GM12878 (cell line): Measurements from ENCODE around the gene CEP250. TPM values are rescaled to one million over a fixed set of nuclear protein-coding genes. Genes with fewer than 3 reads are reported as not detected.

Source experiments
- ATAC-seq: fragments of 200-7000 bp; cut with Tn5 transposase; 3 replicates; pipeline ENCODE4 v1.9.1; 2020; ENCODE audit warnings: mild to moderate bottlenecking, moderate library complexity
- BruUV-seq: library from RNA; stranded (reverse); fragments of 400-500 nt; replicated peaks from 2 replicates; lab custom pipeline; 2021; lab: Mats Ljungman, UMichigan
- CTCF ChIA-PET: fragments of 300-600 bp; sonication (Branson Sonifier 250); formaldehyde crosslinking; extraction: SDS; loops from one replicate; lab custom pipeline; 2021; ENCODE audit warnings: inconsistent platforms; lab: Yijun Ruan, JAX
- POLR2A ChIA-PET: fragments of 350-600 bp; formaldehyde crosslinking; extraction: SDS; loops from one replicate; lab custom pipeline; 2021; ENCODE audit warnings: inconsistent platforms; lab: Charles Lee
- RAD21 ChIA-PET: fragments of 300-600 bp; sonication (Branson Sonifier 250); formaldehyde crosslinking; loops from one replicate; lab custom pipeline; 2023; ENCODE audit warnings: antibody characterized with exemption; ENCODE audit not compliant: unreplicated experiment; lab: Charles Lee
- SMC1A ChIA-PET: fragments of 300-600 bp; sonication (Branson Sonifier 250); formaldehyde crosslinking; loops from one replicate; lab custom pipeline; 2023; ENCODE audit not compliant: unreplicated experiment, uncharacterized antibody; lab: Charles Lee
- DNase-seq: peaks from one replicate; pipeline ENCODE4 v3.0.0-alpha.2; 2011; ENCODE audit warnings: low read depth, low spot score
- FAIRE-seq: peaks from 3 replicates; lab custom pipeline; 2011; peaks lifted over from hg19 to GRCh38; lab: Jason Lieb, UNC
- H2AFZ ChIP-seq: 2 replicates; pipeline ENCODE4 v1.6.0; 2011; ENCODE audit warnings: low read depth, low read length, control low read depth; ENCODE audit not compliant: control insufficient read depth
- H3K27ac ChIP-seq: 2 replicates; pipeline ENCODE4 v1.5.1; 2011; ENCODE audit warnings: control low read depth; ENCODE audit not compliant: control insufficient read depth, insufficient read depth
- H3K27me3 ChIP-seq, 2 experiments: replicated peaks in 1 of 2; 2 replicates each; pipeline versions ENCODE4 v1.6.0 to v1.6.1; 2011; ENCODE audit warnings: low read length in 1 of 2; ENCODE audit not compliant: control insufficient read depth in 2 of 2, insufficient read depth in 2 of 2
- H3K36me3 ChIP-seq, 2 experiments: 2 replicates each; pipeline ENCODE4 v1.5.1; 2011; ENCODE audit warnings: low read length in 1 of 2; ENCODE audit not compliant: control insufficient read depth in 2 of 2, insufficient read depth in 2 of 2
- H3K4me1 ChIP-seq: 2 replicates; pipeline ENCODE4 v1.6.1; 2011; ENCODE audit warnings: mild to moderate bottlenecking, low read length, moderate library complexity, mixed read lengths; ENCODE audit not compliant: control insufficient read depth, insufficient read depth
- H3K4me2 ChIP-seq: 2 replicates; pipeline ENCODE4 v1.6.0; 2011; ENCODE audit warnings: control low read depth; ENCODE audit not compliant: control insufficient read depth, insufficient read depth
- H3K4me3 ChIP-seq: fragments of 200-600 bp; sonication (generic); 2 replicates; pipeline ENCODE4 v1.5.1; 2016
- H3K79me2 ChIP-seq: 2 replicates; pipeline ENCODE4 v1.6.0; 2011; ENCODE audit warnings: low read length; ENCODE audit not compliant: control insufficient read depth, insufficient read depth
- H3K9ac ChIP-seq: 2 replicates; pipeline ENCODE4 v1.8.0; 2011; ENCODE audit warnings: low read length, control low read depth, mixed read lengths; ENCODE audit not compliant: control insufficient read depth, insufficient read depth
- H3K9me3 ChIP-seq: replicated peaks from 3 replicates; pipeline ENCODE4 v1.5.1; 2011; ENCODE audit warnings: mild to moderate bottlenecking, low read length; ENCODE audit not compliant: control insufficient read depth, insufficient read depth
- H4K20me1 ChIP-seq: 2 replicates; pipeline ENCODE4 v1.6.0; 2011; ENCODE audit not compliant: control insufficient read depth, insufficient read depth
- ATF3 ChIP-seq: IDR thresholded peaks from 2 replicates; pipeline ENCODE4 v1.6.1; 2011; ENCODE audit warnings: low read depth, mild to moderate bottlenecking, low read length, moderate library complexity, borderline replicate concordance; ENCODE audit errors: extremely low read depth
- CBX3 ChIP-seq: fragments of 200-600 bp; sonication (generic); IDR thresholded peaks from 2 replicates; pipeline ENCODE4 v1.6.1; 2016; ENCODE audit warnings: low read depth, borderline replicate concordance
- CREB1 ChIP-seq: IDR thresholded peaks from 2 replicates; pipeline ENCODE4 v1.6.1; 2012; ENCODE audit warnings: low read depth, mild to moderate bottlenecking, inconsistent platforms
- EGR1 ChIP-seq, 2 experiments: IDR thresholded peaks; 1 replicate in 1 of 2; 2 replicates in 1 of 2; pipeline ENCODE4 v1.6.1; 2011 to 2012; ENCODE audit warnings: low read depth in 2 of 2, low read length in 2 of 2, borderline replicate concordance in 1 of 2, mild to moderate bottlenecking in 1 of 2, moderate library complexity in 1 of 2
- EZH2 ChIP-seq: IDR thresholded peaks from 2 replicates; pipeline ENCODE4 v1.6.1; 2012; ENCODE audit warnings: low read depth, mild to moderate bottlenecking, control low read depth, inconsistent platforms, low read length, borderline replicate concordance; ENCODE audit not compliant: control insufficient read depth
- IKZF1 ChIP-seq: fragments of 450-650 bp; conservative IDR thresholded peaks from 2 replicates; pipeline ENCODE4 v1.6.1; 2017; ENCODE audit warnings: antibody characterized with exemption, mild to moderate bottlenecking
- IRF3 ChIP-seq: fragments of 450-650 bp; IDR thresholded peaks from 2 replicates; pipeline ENCODE4 v1.6.1; 2014; ENCODE audit warnings: mild to moderate bottlenecking
- MLLT1 ChIP-seq: fragments of 450-650 bp; IDR thresholded peaks from 2 replicates; pipeline ENCODE4 v1.6.1; 2016; ENCODE audit warnings: mild to moderate bottlenecking
- POLR2AphosphoS2 ChIP-seq: IDR thresholded peaks from 2 replicates; pipeline ENCODE4 v1.6.1; 2011; ENCODE audit warnings: low read depth, mild to moderate bottlenecking, low read length, improper control_type of control experiment, moderate library complexity
- POU2F2 ChIP-seq: IDR thresholded peaks from 3 replicates; pipeline ENCODE4 v1.6.1; 2011; ENCODE audit warnings: low read depth, mild to moderate bottlenecking, low read length, borderline replicate concordance
- RAD21 ChIP-seq: IDR thresholded peaks from 2 replicates; pipeline ENCODE4 v1.6.1; 2011; ENCODE audit warnings: mild to moderate bottlenecking, low read depth, low read length, moderate library complexity; ENCODE audit not compliant: insufficient read depth
- RELA ChIP-seq: fragments of 450-650 bp; IDR thresholded peaks from 2 replicates; pipeline ENCODE4 v1.8.0; 2014; ENCODE audit warnings: borderline replicate concordance; ENCODE audit not compliant: partially characterized antibody
- RELB ChIP-seq: fragments of 450-650 bp; IDR thresholded peaks from 2 replicates; pipeline ENCODE4 v1.6.1; 2017; ENCODE audit warnings: low read depth, mild to moderate bottlenecking, moderate library complexity
- SMAD5 ChIP-seq: IDR thresholded peaks from 2 replicates; pipeline ENCODE4 v1.6.1; 2016; ENCODE audit warnings: antibody characterized with exemption, low read depth
- SP1 ChIP-seq: IDR thresholded peaks from one replicate; pipeline ENCODE4 v1.6.1; 2011; ENCODE audit warnings: low read depth, low read length
- SUZ12 ChIP-seq: fragments of 200-600 bp; sonication (generic); IDR thresholded peaks from one replicate; pipeline ENCODE4 v1.6.1; 2018; ENCODE audit warnings: antibody characterized with exemption, mild to moderate bottlenecking; ENCODE audit not compliant: unreplicated experiment
- ZNF217 ChIP-seq: fragments of 450-650 bp; IDR thresholded peaks from 2 replicates; pipeline ENCODE4 v1.6.1; 2017; ENCODE audit warnings: antibody characterized with exemption, mild to moderate bottlenecking
- ZNF274 ChIP-seq: IDR thresholded peaks from one replicate; pipeline ENCODE4 v1.8.0; 2011; ENCODE audit not compliant: insufficient read length, insufficient read depth
- WGBS: methylation state at CpG from one replicate; pipeline ENCODE4 v1.1.6; 2016; ENCODE audit warnings: low lambda C conversion rate; ENCODE audit not compliant: insufficient replicate concordance, insufficient coverage; ENCODE audit errors: missing lambda C conversion rate; 5-methylcytosine and 5-hydroxymethylcytosine counted together
- in situ Hi-C: fragments of 300-500 bp; cut with MboI; formaldehyde crosslinking; loops from 9 replicates; pipeline ENCODE4 v1.14.3; 2018; ENCODE audit warnings: mixed read lengths
- intact Hi-C: fragments of 100-400 bp; cut with micrococcal nuclease; formaldehyde crosslinking; loops from one replicate; pipeline ENCODE4 v1.14.2; 2022; ENCODE audit not compliant: unreplicated experiment
- polyA plus RNA-seq, 11 experiments: library from polyadenylated mRNA; depleted of rRNA in 4 of 11; unstranded in 6 of 11; stranded (reverse) in 5 of 11; fragments of >200 nt; fragmentation: Nextera tagmentation in 4 of 11; fragmentation: Illumina TruSeq in 1 of 11; extraction: Ambion mirVana in 4 of 11; extraction: Trizol in 1 of 11; gene quantifications; 1 replicate in 1 of 11; 2 replicates in 10 of 11; pipeline versions ENCODE4 v1.2.1 to v1.2.3, GENCODE V29; 2011 to 2016; ENCODE audit warnings: inconsistent platforms in 2 of 11, missing spikeins in 2 of 11, low read depth in 1 of 11
- total RNA-seq, 4 experiments: library from RNA; depleted of rRNA in 3 of 4; stranded (reverse); fragments of >200 nt in 3 of 4; fragmentation: Illumina TruSeq in 1 of 4; extraction: Trizol in 1 of 4; gene quantifications; 2 replicates each; pipeline versions ENCODE4 v1.2.1 to v1.2.3, GENCODE V29; 2013 to 2021

The CEP250 gene
- total and polyA plus RNA-seq, 10 of the 15 experiments (the other 5 are each of a cell fraction or from before 2014, with no cell fraction given), result 2.4 to 41.6 (median 25.7) TPM

GRCh38 chr20:35496481-35496880 is 41.1 kb downstream of the CEP250 start:
- Histone ChIP-seq H3K36me3 (peaks cover 14 to 42% of the 10 kb centered on the region in 2 experiments), H3K4me3 (no peak overlapping the region), H3K9ac (no peak overlapping the region), H3K4me2 (no peak overlapping the region), H4K20me1 (no peaks in the 10 kb centered on the region), H3K9me3 (no peaks in the 10 kb centered on the region), H3K27ac (no peak overlapping the region), H3K4me1 (no peaks in the 10 kb centered on the region; the same call in 1 of the 2 replicates), H2AFZ (no peak overlapping the region), H3K79me2 (peaks cover 7% of the 10 kb centered on the region), H3K27me3 (no peaks in the 10 kb centered on the region)
- ChIA-PET POLR2A (no interaction called here), RAD21 (interaction anchor here (0.6 kb wide), 1 partner anchor 119 kb away, joined by 3 read pairs; no protein-coding TSS in a partner anchor), CTCF (interaction anchor here (0.6 to 2.1 kb wide), 4 partner anchors 10 to 84 kb away, joined by 3 to 5 read pairs (median 4); no protein-coding TSS in a partner anchor), SMC1A (no interaction called here)
- DNase-seq (no peak), ATAC-seq (no peak), FAIRE-seq (no peak)
- 97% methylated on average over 3 of the region's 3 CpGs for WGBS
- intact Hi-C loops (no loop called here), in situ Hi-C loops (no loop called here)
- BruUV-seq, result no TSS peak
- TF ChIP-seq ZNF217 (no peak), SUZ12 (no peak), IKZF1 (no peak), RAD21 (no peak), ZNF274 (no peak), RELA (no peak), CREB1 (no peak), MLLT1 (no peak), SMAD5 (no peak), IRF3 (no peak), EZH2 (no peak), EGR1 (IDR thresholded peaks at IDR 0.05; ENCODE audit: borderline replicate concordance in 1 of 2, low read depth in 2 of 2, low read length in 2 of 2) (no peak), SP1 (no peak), POLR2AphosphoS2 (no peak), ATF3 (no peak), POU2F2 (no peak), RELB (no peak), CBX3 (no peak)
